B cell (primary cell): Measurements from ENCODE around the gene FAM118B. TPM values are rescaled to one million over a fixed set of nuclear protein-coding genes. Genes with fewer than 3 reads are reported as not detected.

Source experiments
- ATAC-seq: fragments of 200-7000 bp; cut with Tn5 transposase; one replicate; pipeline ENCODE4 v1.10.0; 2021; ENCODE audit warnings: low read depth, mild to moderate bottlenecking, moderate number of reproducible peaks, moderate library complexity
- CTCF ChIA-PET: fragments of 350-600 bp; sonication (Branson Sonifier 250); formaldehyde crosslinking; loops from one replicate; lab custom pipeline; 2021; ENCODE audit warnings: antibody characterized with exemption, inconsistent platforms; lab: Charles Lee
- POLR2A ChIA-PET: fragments of 350-600 bp; sonication (Branson Sonifier 250); formaldehyde crosslinking; loops from one replicate; lab custom pipeline; 2021; ENCODE audit warnings: antibody characterized with exemption; lab: Charles Lee
- DNase-seq: peaks from one replicate; pipeline ENCODE4 v3.0.0; 2013
- H2AFZ ChIP-seq: 2 replicates; pipeline ENCODE4 v1.6.1; 2012; ENCODE audit warnings: mild to moderate bottlenecking, low read depth, low read length; ENCODE audit not compliant: insufficient read depth, poor library complexity, severe bottlenecking
- H3K27ac ChIP-seq, 2 donors: 1 replicate in 1 of 2; 2 replicates in 1 of 2; pipeline ENCODE4 v1.5.1; 2012 to 2013; ENCODE audit warnings: low read length in 2 of 2, mild to moderate bottlenecking in 2 of 2, moderate library complexity in 1 of 2
- H3K27me3 ChIP-seq, 4 experiments: fragments of 200-600 bp in 1 of 4; sonication (generic) in 1 of 4; replicated peaks in 1 of 4; 1 replicate in 2 of 4; 2 replicates in 2 of 4; pipeline versions ENCODE4 v1.6.1 to v1.7.0; 2013 to 2016; ENCODE audit warnings: low read length in 3 of 4, mild to moderate bottlenecking in 2 of 4, mixed read lengths in 1 of 4, moderate library complexity in 1 of 4; ENCODE audit not compliant: insufficient read depth in 4 of 4, control insufficient read depth in 3 of 4; ENCODE audit errors: control extremely low read depth in 1 of 4
- H3K36me3 ChIP-seq, 2 experiments: replicated peaks in 1 of 2; 1 replicate in 1 of 2; 2 replicates in 1 of 2; pipeline versions ENCODE4 v1.6.1 to v1.7.1; 2013; ENCODE audit warnings: low read length in 1 of 2; ENCODE audit not compliant: insufficient read depth in 2 of 2, control insufficient read depth in 1 of 2; ENCODE audit errors: control extremely low read depth in 1 of 2, extremely low read depth in 1 of 2
- H3K4me1 ChIP-seq, 2 donors: fragments of 200-600 bp in 1 of 2; sonication (generic) in 1 of 2; 1 replicate in 1 of 2; 2 replicates in 1 of 2; pipeline versions ENCODE4 v1.5.1 to v1.6.1; 2013 to 2017; ENCODE audit warnings: low read length in 2 of 2; ENCODE audit not compliant: control insufficient read depth in 2 of 2, insufficient read depth in 2 of 2
- H3K4me2 ChIP-seq: replicated peaks from 2 replicates; pipeline ENCODE3; 2012; ENCODE audit warnings: mild to moderate bottlenecking, low read depth, low read length; ENCODE audit not compliant: poor library complexity, severe bottlenecking
- H3K4me3 ChIP-seq, 5 experiments: fragments of 200-600 bp in 1 of 5; sonication (generic) in 1 of 5; 1 replicate in 3 of 5; 2 replicates in 2 of 5; pipeline versions ENCODE4 v1.5.1 to v1.7.0; 2011 to 2016; ENCODE audit warnings: low read length in 4 of 5, mild to moderate bottlenecking in 4 of 5, low read depth in 2 of 5, control low read depth in 1 of 5, moderate library complexity in 1 of 5; ENCODE audit not compliant: insufficient read depth in 1 of 5; ENCODE audit errors: control extremely low read depth in 1 of 5, extremely low read depth in 1 of 5
- H3K79me2 ChIP-seq: fragments of 200-600 bp; sonication (generic); one replicate; pipeline ENCODE4 v1.6.0; 2016; ENCODE audit warnings: low read length; ENCODE audit not compliant: control insufficient read depth, insufficient read depth
- H3K9ac ChIP-seq: fragments of 200-600 bp; sonication (generic); 2 replicates; pipeline ENCODE4 v1.6.1; 2017; ENCODE audit warnings: mild to moderate bottlenecking, low read length, moderate library complexity
- H3K9me3 ChIP-seq, 3 donors: one replicate each; pipeline versions ENCODE4 v1.6.1 to v1.7.1; 2013; ENCODE audit warnings: low read length in 2 of 3; ENCODE audit not compliant: control insufficient read depth in 2 of 3, insufficient read depth in 1 of 3; ENCODE audit errors: control extremely low read depth in 1 of 3
- H4K20me1 ChIP-seq: 2 replicates; pipeline ENCODE4 v1.6.0; 2012; ENCODE audit warnings: mild to moderate bottlenecking, low read length; ENCODE audit not compliant: insufficient read depth, control insufficient read depth, poor library complexity, severe bottlenecking
- H3K27ac Mint-ChIP-seq: one replicate; pipeline ENCODE4 v1.8.0; 2021; ENCODE audit warnings: mixed read lengths
- H3K27me3 Mint-ChIP-seq: one replicate; pipeline ENCODE4 v1.8.0; 2021; ENCODE audit warnings: mixed read lengths
- H3K4me1 Mint-ChIP-seq: one replicate; pipeline ENCODE4 v1.8.0; 2021; ENCODE audit warnings: mixed read lengths
- H3K4me3 Mint-ChIP-seq: one replicate; pipeline ENCODE4 v1.8.0; 2021; ENCODE audit warnings: mixed read lengths
- H3K9me3 Mint-ChIP-seq: one replicate; pipeline ENCODE4 v1.8.0; 2022; ENCODE audit warnings: mixed read lengths; ENCODE audit not compliant: insufficient read depth
- CTCF ChIP-seq: fragments of 200-600 bp; IDR thresholded peaks from one replicate; pipeline ENCODE4 v1.8.0; 2022; ENCODE audit warnings: antibody characterized with exemption, mild to moderate bottlenecking
- EZH2 ChIP-seq: IDR thresholded peaks from 2 replicates; pipeline ENCODE4 v1.6.1; 2012; ENCODE audit warnings: borderline replicate concordance, low read depth, mild to moderate bottlenecking, moderate library complexity, low read length; ENCODE audit not compliant: insufficient read depth, poor library complexity, severe bottlenecking
- WGBS: methylation state at CpG from one replicate; pipeline ENCODE4 v1.1.5; 2013; ENCODE audit warnings: missing lambda C conversion rate; ENCODE audit not compliant: insufficient coverage; 5-methylcytosine and 5-hydroxymethylcytosine counted together
- intact Hi-C: fragments of 100-400 bp; cut with micrococcal nuclease; formaldehyde crosslinking; loops from one replicate; pipeline ENCODE4 v1.10.0; 2022
- polyA plus RNA-seq: library from polyadenylated mRNA; depleted of rRNA; stranded (reverse); fragments of >200 nt; gene quantifications from 2 replicates; pipeline ENCODE4 v1.2.3, GENCODE V29; 2012
- total RNA-seq, 2 donors: library from RNA; stranded (reverse); fragments of 120-200 nt in 1 of 2; gene quantifications; 1 replicate in 1 of 2; 2 replicates in 1 of 2; pipeline versions ENCODE4 v1.2.3 to v1.2.4, GENCODE V29; 2013 to 2022

FAM118B gene
- total and polyA plus RNA-seq, 2 donors (not counting 1 experiment from before 2014, with no cell fraction given), result 7.3 to 14.1 TPM

- H3K27me3 Mint-ChIP-seq, result no peaks in the 10 kb centered on the region
- H2AFZ ChIP-seq, result no peak overlapping the region
Measured at GRCh38 chr11:126279191-126279590, 67.6 kb downstream of the FAM118B start.

GRCh38 chr11:126280595-126280994 is 69.0 kb downstream of the FAM118B start:
- H3K4me3 Mint-ChIP-seq, result peak overlapping the region; percentile 40
- TF ChIP-seq EZH2 (no peak), CTCF (no peak)
- H3K9me3 Mint-ChIP-seq, result no peaks in the 10 kb centered on the region
- H3K27ac ChIP-seq, result no peak overlapping the region
- H3K4me1 ChIP-seq, result peaks cover 17 to 31% of the 10 kb centered on the region in 2 donors
- H3K79me2 ChIP-seq, result peaks cover 18% of the 10 kb centered on the region
- H3K36me3 ChIP-seq, result peaks cover 0 to 7% of the 10 kb centered on the region in 2 experiments
- H3K27me3 Mint-ChIP-seq, result no peaks in the 10 kb centered on the region
- H3K4me2 ChIP-seq, result peak overlapping the region; percentile 22
- H2AFZ ChIP-seq, result peak overlapping the region; percentile 74
- H3K27ac Mint-ChIP-seq, result peak overlapping the region; percentile 32
- intact Hi-C loops, result no loop called here
- H3K9ac ChIP-seq, result no peak overlapping the region
- no peaks in the 10 kb centered on the region for H3K27me3 ChIP-seq
- H3K4me3 ChIP-seq, result no peak overlapping the region
- ATAC-seq (no peak), DNase-seq (no peak)
- POLR2A ChIA-PET, result interaction anchor here (0.6 kb wide), 1 partner anchor 20 kb away, joined by 6 read pairs; no protein-coding TSS in a partner anchor
- CTCF ChIA-PET, result no interaction called here
- H3K4me1 Mint-ChIP-seq, result peaks cover 44% of the 10 kb centered on the region
- no peaks in the 10 kb centered on the region for H3K9me3 ChIP-seq
- 41% methylated on average over 4 of the region's 5 CpGs for WGBS
- H4K20me1 ChIP-seq, result no peaks in the 10 kb centered on the region

More at GRCh38 chr11:126279191-126279590, 67.6 kb downstream of the FAM118B start:
- Histone ChIP-seq H3K9me3 (no peaks in the 10 kb centered on the region), H4K20me1 (no peaks in the 10 kb centered on the region), H3K4me1 (peaks cover 14 to 23% of the 10 kb centered on the region in 2 donors), H3K9ac (no peak overlapping the region), H3K79me2 (peaks cover 10% of the 10 kb centered on the region), H3K27me3 (no peaks in the 10 kb centered on the region), H3K36me3 (peaks cover 0 to 16% of the 10 kb centered on the region in 2 experiments), H3K4me2 (no peak overlapping the region), H3K27ac (no peak overlapping the region), H3K4me3 (no peak overlapping the region)
- Mint-ChIP-seq H3K27ac (no peak overlapping the region), H3K4me1 (peaks cover 36% of the 10 kb centered on the region), H3K4me3 (no peak overlapping the region), H3K9me3 (no peaks in the 10 kb centered on the region)
- ATAC-seq (no peak), DNase-seq (no peak)
- ChIA-PET CTCF (no interaction called here), POLR2A (no interaction called here)
- TF ChIP-seq EZH2, result no peak
- no peak for TF ChIP-seq CTCF
- 97% methylated on average over 8 of the region's 8 CpGs for WGBS
- intact Hi-C loops, result no loop called here
